SU-DHL-6 (cell line): ENCODE measurements around the gene CCDC107.

ENCODE experiments used
- H2AFZ ChIP-seq: fragments of 200-600 bp; sonication (generic); 2 replicates; pipeline ENCODE4 v1.6.1; 2014; ENCODE audit warnings: low read depth, mild to moderate bottlenecking, moderate library complexity, mixed read lengths, antibody characterized with exemption, low read length; ENCODE audit not compliant: severe bottlenecking
- H3F3A ChIP-seq: fragments of 200-600 bp; shearing (Covaris generic); 2 replicates; pipeline ENCODE4 v1.6.0; 2016; ENCODE audit warnings: antibody characterized with exemption, mild to moderate bottlenecking; ENCODE audit not compliant: insufficient read depth
- H3K27ac ChIP-seq: fragments of 200-600 bp; sonication (generic); 2 replicates; pipeline ENCODE4 v1.5.1; 2016; ENCODE audit warnings: low read depth, mild to moderate bottlenecking, low read length, moderate library complexity, mixed read lengths
- H3K27me3 ChIP-seq: fragments of 200-600 bp; sonication (generic), shearing (Covaris generic); 2 replicates; pipeline ENCODE4 v1.6.0; 2014; ENCODE audit warnings: mild to moderate bottlenecking, low read length
- H3K36me3 ChIP-seq: fragments of 200-600 bp; sonication (generic); 2 replicates; pipeline ENCODE4 v1.6.1; 2014; ENCODE audit warnings: mild to moderate bottlenecking, low read length, mixed read lengths
- H3K4me2 ChIP-seq: fragments of 300-600, 200-600 bp; shearing (Covaris generic), sonication (generic); 2 replicates; pipeline ENCODE4 v1.6.0; 2014; ENCODE audit warnings: low read length, low read depth, mild to moderate bottlenecking; ENCODE audit not compliant: poor library complexity, severe bottlenecking
- H3K4me3 ChIP-seq: fragments of 200-600 bp; sonication (generic); 2 replicates; pipeline ENCODE4 v1.5.1; 2014; ENCODE audit warnings: antibody characterized with exemption, low read length, mild to moderate bottlenecking, mixed read lengths; ENCODE audit not compliant: insufficient read depth, poor library complexity, severe bottlenecking
- H3K79me2 ChIP-seq: fragments of 200-600 bp; sonication (generic); 2 replicates; pipeline ENCODE4 v1.6.1; 2014; ENCODE audit warnings: mild to moderate bottlenecking, low read length, moderate library complexity; ENCODE audit not compliant: insufficient read depth
- H3K9ac ChIP-seq: fragments of 200-600 bp; sonication (generic); 2 replicates; pipeline ENCODE4 v1.7.0; 2014; ENCODE audit warnings: mild to moderate bottlenecking, low read length
- H3K9me2 ChIP-seq: fragments of 200-600 bp; sonication (generic); replicated peaks from 2 replicates; pipeline ENCODE4 v1.6.1; 2014; ENCODE audit warnings: low read length; ENCODE audit not compliant: insufficient read depth
- H3K9me3 ChIP-seq: fragments of 200-600 bp; sonication (generic); 2 replicates; pipeline ENCODE4 v1.6.1; 2014; ENCODE audit warnings: low read length, mixed read lengths; ENCODE audit not compliant: insufficient read depth
- H4K20me1 ChIP-seq: fragments of 200-600 bp; sonication (generic); 2 replicates; pipeline ENCODE4 v1.6.1; 2014; ENCODE audit warnings: low read depth, mild to moderate bottlenecking, antibody characterized with exemption, low read length, moderate library complexity, mixed read lengths
- EZH2phosphoT487 ChIP-seq: fragments of 200-600 bp; sonication (generic), shearing (Covaris generic); conservative IDR thresholded peaks from 2 replicates; pipeline ENCODE4 v1.6.1; 2018; ENCODE audit warnings: mild to moderate bottlenecking, antibody characterized with exemption, low read length, moderate library complexity, mixed read lengths
- TF ChIP-seq, protein P1 (sequence below): fragments of 200-600 bp; sonication (generic); IDR thresholded peaks from one replicate; pipeline ENCODE4 v1.5.1; 2017; ENCODE audit warnings: antibody characterized with exemption, mild to moderate bottlenecking, low read length, moderate library complexity; ENCODE audit not compliant: insufficient read depth, poor library complexity, severe bottlenecking

Gene CCDC107

DNA sequence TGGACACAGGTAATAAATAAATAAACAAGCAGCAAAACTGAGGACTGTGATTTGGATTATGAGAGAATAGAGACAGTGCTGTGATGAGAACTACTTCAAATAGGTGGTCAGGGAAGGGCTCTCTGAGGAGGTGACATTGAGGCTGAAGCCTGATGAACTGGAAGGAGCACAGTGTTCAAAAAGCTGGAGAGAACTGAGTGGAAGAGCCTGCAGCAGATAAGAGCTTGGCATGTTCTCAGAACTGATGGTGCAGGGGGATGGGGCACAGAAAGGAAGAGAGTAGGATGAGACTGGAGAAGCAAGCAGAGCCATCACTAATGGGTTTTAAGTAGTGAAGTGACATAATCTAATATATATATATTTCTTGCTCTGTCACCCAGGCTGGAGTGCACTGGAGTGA, 42.9 kb downstream of the CCDC107 start:
- Histone ChIP-seq H3K27me3 (no peaks in the 10 kb centered on the region), H3K27ac (no peak overlapping the region), H3K9me2 (no peaks in the 10 kb centered on the region), H3F3A (no peaks in the 10 kb centered on the region), H3K4me3 (no peak overlapping the region), H3K4me2 (no peak overlapping the region), H3K36me3 (peaks cover 20% of the 10 kb centered on the region; the same call in 1 of the 2 replicates), H2AFZ (no peak overlapping the region), H3K79me2 (no peaks in the 10 kb centered on the region), H4K20me1 (no peaks in the 10 kb centered on the region), H3K9ac (no peak overlapping the region), H3K9me3 (no peaks in the 10 kb centered on the region)
- no peak for TF ChIP-seq EZH2phosphoT487
- TF ChIP-seq, protein P1, sequence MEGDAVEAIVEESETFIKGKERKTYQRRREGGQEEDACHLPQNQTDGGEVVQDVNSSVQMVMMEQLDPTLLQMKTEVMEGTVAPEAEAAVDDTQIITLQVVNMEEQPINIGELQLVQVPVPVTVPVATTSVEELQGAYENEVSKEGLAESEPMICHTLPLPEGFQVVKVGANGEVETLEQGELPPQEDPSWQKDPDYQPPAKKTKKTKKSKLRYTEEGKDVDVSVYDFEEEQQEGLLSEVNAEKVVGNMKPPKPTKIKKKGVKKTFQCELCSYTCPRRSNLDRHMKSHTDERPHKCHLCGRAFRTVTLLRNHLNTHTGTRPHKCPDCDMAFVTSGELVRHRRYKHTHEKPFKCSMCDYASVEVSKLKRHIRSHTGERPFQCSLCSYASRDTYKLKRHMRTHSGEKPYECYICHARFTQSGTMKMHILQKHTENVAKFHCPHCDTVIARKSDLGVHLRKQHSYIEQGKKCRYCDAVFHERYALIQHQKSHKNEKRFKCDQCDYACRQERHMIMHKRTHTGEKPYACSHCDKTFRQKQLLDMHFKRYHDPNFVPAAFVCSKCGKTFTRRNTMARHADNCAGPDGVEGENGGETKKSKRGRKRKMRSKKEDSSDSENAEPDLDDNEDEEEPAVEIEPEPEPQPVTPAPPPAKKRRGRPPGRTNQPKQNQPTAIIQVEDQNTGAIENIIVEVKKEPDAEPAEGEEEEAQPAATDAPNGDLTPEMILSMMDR: no peak

DNA sequence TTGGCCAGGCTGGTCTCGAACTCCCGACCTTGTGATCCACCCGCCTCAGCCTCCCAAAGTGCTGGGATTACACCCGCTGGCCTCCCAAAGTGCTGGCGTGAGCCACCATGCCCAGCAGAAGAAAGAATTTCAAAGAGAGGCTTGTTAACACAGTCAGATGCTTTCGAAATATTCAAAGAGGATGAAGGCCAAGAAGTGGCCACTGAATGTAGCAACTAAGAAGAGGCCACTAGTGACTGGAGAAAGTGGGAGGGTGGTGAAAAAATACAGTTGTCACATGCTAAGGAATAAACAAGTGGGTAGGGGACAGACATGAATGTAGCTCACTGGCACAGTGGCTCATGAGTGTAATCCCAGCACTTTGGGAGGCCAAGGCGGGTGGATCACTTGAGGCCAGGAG, 44.6 kb downstream of the CCDC107 start:
- Histone ChIP-seq H2AFZ (no peak overlapping the region), H3K9me3 (no peaks in the 10 kb centered on the region), H3K79me2 (no peaks in the 10 kb centered on the region), H3F3A (no peaks in the 10 kb centered on the region), H3K9ac (no peak overlapping the region), H3K4me3 (no peak overlapping the region), H3K27me3 (no peaks in the 10 kb centered on the region), H3K4me2 (no peak overlapping the region), H3K36me3 (peaks cover 20% of the 10 kb centered on the region; the same call in 1 of the 2 replicates), H3K9me2 (no peaks in the 10 kb centered on the region), H3K27ac (no peak overlapping the region), H4K20me1 (no peaks in the 10 kb centered on the region)
- TF ChIP-seq, protein P1: no peak

DNA sequence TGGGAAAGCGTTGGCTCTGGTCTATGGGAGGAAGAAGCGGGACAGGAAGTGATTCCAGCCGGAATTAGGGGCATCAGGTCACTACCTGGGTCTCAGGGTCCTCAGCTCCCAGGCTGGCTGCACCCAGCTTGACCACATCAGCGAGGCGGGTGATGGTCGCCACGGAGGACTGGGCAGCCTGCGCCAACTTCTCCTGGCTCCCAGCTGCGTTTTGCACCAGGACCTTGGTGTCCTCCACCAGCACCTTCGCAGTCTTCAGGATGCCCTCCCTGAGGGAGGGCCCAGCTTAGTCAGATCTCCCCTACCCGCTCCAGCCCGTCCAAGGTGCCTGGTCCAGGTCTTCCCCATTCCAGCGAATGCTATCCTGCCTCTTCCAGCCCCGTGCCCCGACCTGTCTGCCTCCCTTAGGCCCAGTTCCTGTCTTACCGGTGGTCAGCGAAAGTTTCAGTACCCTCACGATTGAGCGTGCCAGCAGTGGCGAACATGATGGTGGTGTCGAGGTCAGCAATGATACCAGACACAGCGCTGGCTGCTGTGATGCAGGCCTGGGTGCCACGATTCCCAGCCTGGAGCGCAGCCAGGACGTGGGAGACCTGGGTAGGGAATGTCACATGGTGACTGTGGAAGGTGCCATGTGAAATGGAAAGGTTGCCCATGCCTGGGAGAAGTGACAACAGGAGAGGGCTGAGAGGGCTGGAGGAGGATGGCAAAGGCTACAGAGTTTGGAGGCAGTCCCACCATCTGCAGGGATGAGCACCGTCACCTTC, 46.0 kb downstream of the CCDC107 start:
- Histone ChIP-seq H3K36me3 (peaks cover 23% of the 10 kb centered on the region; the same call in 1 of the 2 replicates), H3K27ac (no peak overlapping the region), H3K9ac (no peak overlapping the region), H3K4me2 (no peak overlapping the region), H3K79me2 (no peaks in the 10 kb centered on the region), H3F3A (no peaks in the 10 kb centered on the region), H2AFZ (no peak overlapping the region), H3K27me3 (no peaks in the 10 kb centered on the region), H3K9me3 (no peaks in the 10 kb centered on the region), H4K20me1 (no peaks in the 10 kb centered on the region), H3K4me3 (no peak overlapping the region), H3K9me2 (no peaks in the 10 kb centered on the region)
- TF ChIP-seq, protein P1: no peak
- TF ChIP-seq EZH2phosphoT487: no peak
